K562 (cell line): ENCODE measurements around the gene METTL15. TPM values are rescaled to one million over a fixed set of nuclear protein-coding genes. Genes with fewer than 3 reads are reported as not detected.

Experiments
- ADNP ChIP-seq: fragments of 200-800 bp; sonication (Bioruptor generic); IDR thresholded peaks from 2 replicates; pipeline ENCODE4 v1.6.1; 2016; ENCODE audit warnings: missing genetic modification characterization, missing compliant biosample characterization
- BACH1 ChIP-seq: fragments of 200-800 bp; sonication (Bioruptor generic); IDR thresholded peaks from 2 replicates; pipeline ENCODE4 v1.6.1; 2016; ENCODE audit warnings: missing genetic modification characterization, missing compliant biosample characterization
- DACH1 ChIP-seq: fragments of 450-650 bp; IDR thresholded peaks from 2 replicates; pipeline ENCODE4 v1.6.1; 2018; ENCODE audit not compliant: partially characterized antibody
- MAFF ChIP-seq: IDR thresholded peaks from 2 replicates; pipeline ENCODE4 v1.6.1; 2012; ENCODE audit warnings: low read length, improper control_type of control experiment
- MCM5 ChIP-seq: fragments of 450-650 bp; IDR thresholded peaks from 2 replicates; pipeline ENCODE4 v1.6.1; 2016; ENCODE audit warnings: low read depth
- MCM7 ChIP-seq, 2 experiments: fragments of 450-650 bp; IDR thresholded peaks; 2 replicates each; pipeline ENCODE4 v1.6.1; 2016 to 2018
- RBM22 ChIP-seq: fragments of 200-400 bp; formaldehyde crosslinking; IDR thresholded peaks from 2 replicates; pipeline ENCODE4 v1.6.1; 2018; ENCODE audit warnings: low read length, low read depth; ENCODE audit not compliant: poor library complexity, severe bottlenecking
- SAFB ChIP-seq: fragments of 200-400 bp; formaldehyde crosslinking; IDR thresholded peaks from 2 replicates; pipeline ENCODE4 v1.6.1; 2017; ENCODE audit warnings: low read depth, low read length, borderline replicate concordance
- SUPT5H ChIP-seq: fragments of 450-650 bp; IDR thresholded peaks from 2 replicates; pipeline ENCODE4 v1.6.1; 2016
- polyA plus RNA-seq, 8 experiments: library from polyadenylated mRNA; depleted of rRNA in 4 of 8; stranded (reverse) in 5 of 8; unstranded in 3 of 8; fragments of >200 nt; fragmentation: Nextera tagmentation in 2 of 8; fragmentation: Illumina TruSeq in 1 of 8; extraction: Ambion mirVana in 2 of 8; extraction: Trizol in 1 of 8; gene quantifications; 2 replicates each; pipeline versions ENCODE4 v1.2.1 to v1.2.3, GENCODE V29; 2011 to 2014; ENCODE audit warnings: inconsistent platforms in 1 of 8, missing spikeins in 1 of 8
- total RNA-seq, 7 experiments: library from RNA; depleted of rRNA in 6 of 7; stranded (reverse); fragments of >200 nt in 6 of 7; fragmentation: Illumina TruSeq in 2 of 7; extraction: Trizol in 2 of 7; gene quantifications; 2 replicates each; pipeline versions ENCODE4 v1.2.1 to v1.2.3, GENCODE V29; 2011 to 2021; ENCODE audit warnings: low replicate concordance in 1 of 7
- TF ChIP-seq, protein P1 (sequence below): fragments of 450-650 bp; IDR thresholded peaks from 2 replicates; pipeline ENCODE4 v1.6.1; 2016; ENCODE audit warnings: mild to moderate bottlenecking, moderate library complexity
- TF ChIP-seq, protein P2 (sequence below): fragments of 450-650 bp; formaldehyde crosslinking; IDR thresholded peaks from 2 replicates; pipeline ENCODE4 v1.4.0; 2020; ENCODE audit warnings: mild to moderate bottlenecking, moderate library complexity

METTL15 gene
- total and polyA plus RNA-seq, 9 of the 15 experiments (the other 6 are each of a cell fraction or from before 2014, with no cell fraction given): 10.7 to 21.7 (median 15.9) TPM

DNA sequence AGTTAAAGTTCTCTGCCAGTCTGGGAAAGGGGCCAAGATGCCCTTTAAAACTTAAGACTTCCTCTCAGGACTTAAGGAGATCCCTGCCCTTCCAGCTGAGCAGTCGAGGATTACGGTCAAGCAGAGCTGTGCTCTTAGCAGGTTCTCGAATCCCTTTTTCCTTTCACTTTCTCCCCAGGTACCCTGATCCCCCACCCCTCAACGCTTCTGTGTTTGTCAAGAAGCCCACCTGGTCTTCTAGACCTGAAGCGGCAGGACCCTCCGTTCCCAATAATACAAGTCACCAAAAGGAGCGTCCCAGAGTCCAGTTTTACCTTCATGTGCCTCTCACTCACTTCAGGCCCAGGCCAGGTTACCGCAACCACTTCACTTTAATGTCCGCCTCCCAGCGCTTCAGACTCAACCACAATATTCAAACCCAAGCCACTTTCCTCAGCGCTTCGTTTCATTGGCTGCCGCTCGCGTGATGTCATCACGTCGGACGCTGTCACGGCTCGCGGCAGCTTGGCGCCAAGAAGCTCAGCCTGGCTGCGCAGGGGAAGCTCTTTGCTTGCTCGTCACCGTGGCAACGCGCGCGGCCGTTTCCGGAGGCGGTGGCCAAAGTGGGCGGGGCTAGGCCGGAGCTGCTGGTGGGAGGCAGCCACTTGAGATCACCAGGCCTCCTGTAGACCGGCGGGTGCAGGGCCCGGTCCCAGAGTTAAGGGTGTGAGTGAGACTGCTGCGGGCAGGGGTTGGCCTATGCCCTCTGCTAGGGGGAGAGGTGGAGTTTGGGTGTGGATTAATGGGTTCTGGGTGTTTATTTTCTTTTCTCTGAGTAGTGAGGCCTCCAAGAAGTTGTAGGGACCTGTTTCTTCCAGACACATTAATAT is at the start of gene METTL15, which contains the start of gene KIF18A (continued):
- TF ChIP-seq, protein P1, sequence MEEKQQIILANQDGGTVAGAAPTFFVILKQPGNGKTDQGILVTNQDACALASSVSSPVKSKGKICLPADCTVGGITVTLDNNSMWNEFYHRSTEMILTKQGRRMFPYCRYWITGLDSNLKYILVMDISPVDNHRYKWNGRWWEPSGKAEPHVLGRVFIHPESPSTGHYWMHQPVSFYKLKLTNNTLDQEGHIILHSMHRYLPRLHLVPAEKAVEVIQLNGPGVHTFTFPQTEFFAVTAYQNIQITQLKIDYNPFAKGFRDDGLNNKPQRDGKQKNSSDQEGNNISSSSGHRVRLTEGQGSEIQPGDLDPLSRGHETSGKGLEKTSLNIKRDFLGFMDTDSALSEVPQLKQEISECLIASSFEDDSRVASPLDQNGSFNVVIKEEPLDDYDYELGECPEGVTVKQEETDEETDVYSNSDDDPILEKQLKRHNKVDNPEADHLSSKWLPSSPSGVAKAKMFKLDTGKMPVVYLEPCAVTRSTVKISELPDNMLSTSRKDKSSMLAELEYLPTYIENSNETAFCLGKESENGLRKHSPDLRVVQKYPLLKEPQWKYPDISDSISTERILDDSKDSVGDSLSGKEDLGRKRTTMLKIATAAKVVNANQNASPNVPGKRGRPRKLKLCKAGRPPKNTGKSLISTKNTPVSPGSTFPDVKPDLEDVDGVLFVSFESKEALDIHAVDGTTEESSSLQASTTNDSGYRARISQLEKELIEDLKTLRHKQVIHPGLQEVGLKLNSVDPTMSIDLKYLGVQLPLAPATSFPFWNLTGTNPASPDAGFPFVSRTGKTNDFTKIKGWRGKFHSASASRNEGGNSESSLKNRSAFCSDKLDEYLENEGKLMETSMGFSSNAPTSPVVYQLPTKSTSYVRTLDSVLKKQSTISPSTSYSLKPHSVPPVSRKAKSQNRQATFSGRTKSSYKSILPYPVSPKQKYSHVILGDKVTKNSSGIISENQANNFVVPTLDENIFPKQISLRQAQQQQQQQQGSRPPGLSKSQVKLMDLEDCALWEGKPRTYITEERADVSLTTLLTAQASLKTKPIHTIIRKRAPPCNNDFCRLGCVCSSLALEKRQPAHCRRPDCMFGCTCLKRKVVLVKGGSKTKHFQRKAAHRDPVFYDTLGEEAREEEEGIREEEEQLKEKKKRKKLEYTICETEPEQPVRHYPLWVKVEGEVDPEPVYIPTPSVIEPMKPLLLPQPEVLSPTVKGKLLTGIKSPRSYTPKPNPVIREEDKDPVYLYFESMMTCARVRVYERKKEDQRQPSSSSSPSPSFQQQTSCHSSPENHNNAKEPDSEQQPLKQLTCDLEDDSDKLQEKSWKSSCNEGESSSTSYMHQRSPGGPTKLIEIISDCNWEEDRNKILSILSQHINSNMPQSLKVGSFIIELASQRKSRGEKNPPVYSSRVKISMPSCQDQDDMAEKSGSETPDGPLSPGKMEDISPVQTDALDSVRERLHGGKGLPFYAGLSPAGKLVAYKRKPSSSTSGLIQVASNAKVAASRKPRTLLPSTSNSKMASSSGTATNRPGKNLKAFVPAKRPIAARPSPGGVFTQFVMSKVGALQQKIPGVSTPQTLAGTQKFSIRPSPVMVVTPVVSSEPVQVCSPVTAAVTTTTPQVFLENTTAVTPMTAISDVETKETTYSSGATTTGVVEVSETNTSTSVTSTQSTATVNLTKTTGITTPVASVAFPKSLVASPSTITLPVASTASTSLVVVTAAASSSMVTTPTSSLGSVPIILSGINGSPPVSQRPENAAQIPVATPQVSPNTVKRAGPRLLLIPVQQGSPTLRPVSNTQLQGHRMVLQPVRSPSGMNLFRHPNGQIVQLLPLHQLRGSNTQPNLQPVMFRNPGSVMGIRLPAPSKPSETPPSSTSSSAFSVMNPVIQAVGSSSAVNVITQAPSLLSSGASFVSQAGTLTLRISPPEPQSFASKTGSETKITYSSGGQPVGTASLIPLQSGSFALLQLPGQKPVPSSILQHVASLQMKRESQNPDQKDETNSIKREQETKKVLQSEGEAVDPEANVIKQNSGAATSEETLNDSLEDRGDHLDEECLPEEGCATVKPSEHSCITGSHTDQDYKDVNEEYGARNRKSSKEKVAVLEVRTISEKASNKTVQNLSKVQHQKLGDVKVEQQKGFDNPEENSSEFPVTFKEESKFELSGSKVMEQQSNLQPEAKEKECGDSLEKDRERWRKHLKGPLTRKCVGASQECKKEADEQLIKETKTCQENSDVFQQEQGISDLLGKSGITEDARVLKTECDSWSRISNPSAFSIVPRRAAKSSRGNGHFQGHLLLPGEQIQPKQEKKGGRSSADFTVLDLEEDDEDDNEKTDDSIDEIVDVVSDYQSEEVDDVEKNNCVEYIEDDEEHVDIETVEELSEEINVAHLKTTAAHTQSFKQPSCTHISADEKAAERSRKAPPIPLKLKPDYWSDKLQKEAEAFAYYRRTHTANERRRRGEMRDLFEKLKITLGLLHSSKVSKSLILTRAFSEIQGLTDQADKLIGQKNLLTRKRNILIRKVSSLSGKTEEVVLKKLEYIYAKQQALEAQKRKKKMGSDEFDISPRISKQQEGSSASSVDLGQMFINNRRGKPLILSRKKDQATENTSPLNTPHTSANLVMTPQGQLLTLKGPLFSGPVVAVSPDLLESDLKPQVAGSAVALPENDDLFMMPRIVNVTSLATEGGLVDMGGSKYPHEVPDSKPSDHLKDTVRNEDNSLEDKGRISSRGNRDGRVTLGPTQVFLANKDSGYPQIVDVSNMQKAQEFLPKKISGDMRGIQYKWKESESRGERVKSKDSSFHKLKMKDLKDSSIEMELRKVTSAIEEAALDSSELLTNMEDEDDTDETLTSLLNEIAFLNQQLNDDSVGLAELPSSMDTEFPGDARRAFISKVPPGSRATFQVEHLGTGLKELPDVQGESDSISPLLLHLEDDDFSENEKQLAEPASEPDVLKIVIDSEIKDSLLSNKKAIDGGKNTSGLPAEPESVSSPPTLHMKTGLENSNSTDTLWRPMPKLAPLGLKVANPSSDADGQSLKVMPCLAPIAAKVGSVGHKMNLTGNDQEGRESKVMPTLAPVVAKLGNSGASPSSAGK: no peak
- TF ChIP-seq SUPT5H (peak; percentile 91), RBM22 (peak; percentile 80), ADNP (tag) (no peak), MAFF (no peak), MCM5 (no peak), SAFB (no peak), MCM7 (IDR thresholded peaks at IDR 0.05) (no peak), DACH1 (no peak), BACH1 (tag) (no peak)
- TF ChIP-seq, protein P2, sequence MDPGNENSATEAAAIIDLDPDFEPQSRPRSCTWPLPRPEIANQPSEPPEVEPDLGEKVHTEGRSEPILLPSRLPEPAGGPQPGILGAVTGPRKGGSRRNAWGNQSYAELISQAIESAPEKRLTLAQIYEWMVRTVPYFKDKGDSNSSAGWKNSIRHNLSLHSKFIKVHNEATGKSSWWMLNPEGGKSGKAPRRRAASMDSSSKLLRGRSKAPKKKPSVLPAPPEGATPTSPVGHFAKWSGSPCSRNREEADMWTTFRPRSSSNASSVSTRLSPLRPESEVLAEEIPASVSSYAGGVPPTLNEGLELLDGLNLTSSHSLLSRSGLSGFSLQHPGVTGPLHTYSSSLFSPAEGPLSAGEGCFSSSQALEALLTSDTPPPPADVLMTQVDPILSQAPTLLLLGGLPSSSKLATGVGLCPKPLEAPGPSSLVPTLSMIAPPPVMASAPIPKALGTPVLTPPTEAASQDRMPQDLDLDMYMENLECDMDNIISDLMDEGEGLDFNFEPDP (CRISPR knock-in tag): no peak
